RWPE2 (cell line): ENCODE results near the gene OXSM.

Source experiments
- ATAC-seq: fragments of 200-7000 bp; cut with Tn5 transposase; 3 replicates; pipeline ENCODE4 v1.9.1; 2021; ENCODE audit warnings: low read depth
- DNase-seq: peaks from one replicate; pipeline ENCODE4 v3.0.0-alpha.2; 2020; ENCODE audit warnings: low spot score
- H3K27ac ChIP-seq: fragments of 450-650 bp; 2 replicates; pipeline ENCODE4 v1.5.1; 2017; ENCODE audit warnings: mild to moderate bottlenecking; ENCODE audit not compliant: poor library complexity, severe bottlenecking
- H3K27me3 ChIP-seq: fragments of 250-450 bp; sonication (Bioruptor Pico); 2 replicates; pipeline ENCODE4 v1.5.1; 2021; ENCODE audit warnings: mild to moderate bottlenecking, moderate library complexity; ENCODE audit not compliant: insufficient read depth, poor library complexity, severe bottlenecking
- H3K36me3 ChIP-seq: fragments of 250-450 bp; sonication (Bioruptor Pico); 2 replicates; pipeline ENCODE4 v1.5.1; 2020; ENCODE audit warnings: low read depth, mild to moderate bottlenecking, moderate library complexity
- H3K4me1 ChIP-seq: fragments of 250-450 bp; sonication (Bioruptor Pico); 2 replicates; pipeline ENCODE4 v1.5.1; 2021; ENCODE audit warnings: mild to moderate bottlenecking, moderate library complexity; ENCODE audit not compliant: insufficient read depth, poor library complexity, severe bottlenecking
- H3K4me3 ChIP-seq: fragments of 250-450 bp; sonication (Bioruptor Pico); 2 replicates; pipeline ENCODE4 v1.5.1; 2021; ENCODE audit warnings: mild to moderate bottlenecking, moderate library complexity; ENCODE audit not compliant: severe bottlenecking
- H3K9me3 ChIP-seq: fragments of 250-450 bp; sonication (Bioruptor Pico); 2 replicates; pipeline ENCODE4 v1.5.1; 2021; ENCODE audit warnings: mild to moderate bottlenecking, moderate library complexity; ENCODE audit not compliant: severe bottlenecking
- CTCF ChIP-seq: fragments of 450-650 bp; IDR thresholded peaks from one replicate; pipeline ENCODE4 v1.5.1; 2017; ENCODE audit warnings: mild to moderate bottlenecking, moderate library complexity; ENCODE audit not compliant: poor library complexity, severe bottlenecking

Gene OXSM

GRCh38 chr3:25780618-25781017 lies 9.3 kb upstream of the OXSM start:
- H3K27me3 ChIP-seq = no peaks in the 10 kb centered on the region
- H3K27ac ChIP-seq = no peak overlapping the region
- DNase-seq = no peak
- no peaks in the 10 kb centered on the region for H3K9me3 ChIP-seq
- TF ChIP-seq CTCF = no peak
- ATAC-seq = no peak
- H3K4me1 ChIP-seq = peaks cover 5% of the 10 kb centered on the region
- H3K36me3 ChIP-seq = peaks cover 14% of the 10 kb centered on the region
- no peak overlapping the region for H3K4me3 ChIP-seq

- no peak overlapping the region for H3K27ac ChIP-seq
- TF ChIP-seq CTCF = no peak
- peaks cover 5% of the 10 kb centered on the region for H3K4me1 ChIP-seq
- no peaks in the 10 kb centered on the region for H3K27me3 ChIP-seq
- H3K9me3 ChIP-seq = no peaks in the 10 kb centered on the region
- DNase-seq (no peak), ATAC-seq (no peak)
- no peak overlapping the region for H3K4me3 ChIP-seq
- H3K36me3 ChIP-seq = peaks cover 10% of the 10 kb centered on the region
Measured at GRCh38 chr3:25781145-25781757, 8.6 kb upstream of the OXSM start.

- TF ChIP-seq CTCF = no peak
- DNase-seq (no peak), ATAC-seq (no peak)
- no peak overlapping the region for H3K27ac ChIP-seq
- peaks cover 5% of the 10 kb centered on the region for H3K4me1 ChIP-seq
- H3K36me3 ChIP-seq = peaks cover 10% of the 10 kb centered on the region
- H3K27me3 ChIP-seq = no peaks in the 10 kb centered on the region
- H3K9me3 ChIP-seq = no peaks in the 10 kb centered on the region
- H3K4me3 ChIP-seq = peak overlapping the region; percentile 94
Measured at GRCh38 chr3:25781758-25782594, 7.9 kb upstream of the OXSM start.

- Histone ChIP-seq H3K4me1 (peaks cover 5% of the 10 kb centered on the region), H3K36me3 (peaks cover 8% of the 10 kb centered on the region), H3K4me3 (peak overlapping the region; percentile 94), H3K27me3 (no peaks in the 10 kb centered on the region), H3K27ac (peak overlapping the region; percentile 41), H3K9me3 (no peaks in the 10 kb centered on the region)
- TF ChIP-seq CTCF = no peak
- ATAC-seq (no peak), DNase-seq (no peak)
Measured at GRCh38 chr3:25782636-25782937, 7.3 kb upstream of the OXSM start.
